Hematopoietic multipotent progenitor cell (in vitro differentiated cells): ENCODE measurements around the gene ZDHHC8. TPM values are rescaled to one million over a fixed set of nuclear protein-coding genes. Genes with fewer than 3 reads are reported as not detected.

Experiments
- DNase-seq, 3 donors: peaks; one replicate each; pipeline ENCODE4 v3.0.0-alpha.2; 2011 to 2015; ENCODE audit warnings: low read depth in 2 of 3, low spot score in 2 of 3
- total RNA-seq: library from RNA; depleted of rRNA; stranded (reverse); fragments of >200 nt; gene quantifications from one replicate; pipeline ENCODE4 v1.2.3, GENCODE V29; 2012

The ZDHHC8 gene
- total RNA-seq, 1 donor: 29.6 TPM

GRCh38 chr22:20141186-20142077 is 9.8 kb downstream of the ZDHHC8 start:
- no peak for DNase-seq

- DNase-seq: no peak
Observed at GRCh38 chr22:20142711-20143621, 11.4 kb downstream of the ZDHHC8 start.

GRCh38 chr22:20143883-20144665 is 12.5 kb downstream of the ZDHHC8 start:
- DNase-seq: no peak

GRCh38 chr22:20145206-20145831 is 13.7 kb downstream of the ZDHHC8 start:
- DNase-seq: no peak

- no peak for DNase-seq
Observed at GRCh38 chr22:20145832-20146223, 14.2 kb downstream of the ZDHHC8 start.

GRCh38 chr22:20146777-20147176 is 15.2 kb downstream of the ZDHHC8 start:
- no peak for DNase-seq

GRCh38 chr22:20147237-20147988 is 15.8 kb downstream of the ZDHHC8 start:
- DNase-seq: peak in 1 of 3 donors; percentile 27

GRCh38 chr22:20148414-20148813 is 16.8 kb downstream of the ZDHHC8 start:
- no peak for DNase-seq

GRCh38 chr22:20149257-20150250 is 17.9 kb downstream of the ZDHHC8 start:
- DNase-seq: no peak

GRCh38 chr22:20150381-20151275 is 19.0 kb downstream of the ZDHHC8 start, which contains the start of gene CCDC188:
Gene CCDC188 (minus strand): TSS chr22:20151055. CDS start chr22:20150986, 69 bp downstream.
- no peak for DNase-seq

GRCh38 chr22:20151276-20151588 is 19.6 kb downstream of the ZDHHC8 start:
- DNase-seq: no peak

GRCh38 chr22:20152464-20152890 is 20.9 kb downstream of the ZDHHC8 start:
- DNase-seq: no peak

- DNase-seq: no peak
Observed at GRCh38 chr22:20153945-20154344, 22.3 kb downstream of the ZDHHC8 start.

GRCh38 chr22:20154602-20155187 is 23.1 kb downstream of the ZDHHC8 start:
- no peak for DNase-seq

GRCh38 chr22:20155330-20156041 is 23.9 kb downstream of the ZDHHC8 start:
- peak in 2 of 3 donors; percentile 57 to 69 for DNase-seq

- no peak for DNase-seq
Observed at GRCh38 chr22:20156042-20156389, 24.4 kb downstream of the ZDHHC8 start.
